ENCODE data around the gene COL26A1. TPM values are rescaled to one million over a fixed set of nuclear protein-coding genes. Genes with fewer than 3 reads are reported as not detected.

The COL26A1 gene
- total RNA-seq, 1 donor from 2014 or later = 128 TPM

DNA sequence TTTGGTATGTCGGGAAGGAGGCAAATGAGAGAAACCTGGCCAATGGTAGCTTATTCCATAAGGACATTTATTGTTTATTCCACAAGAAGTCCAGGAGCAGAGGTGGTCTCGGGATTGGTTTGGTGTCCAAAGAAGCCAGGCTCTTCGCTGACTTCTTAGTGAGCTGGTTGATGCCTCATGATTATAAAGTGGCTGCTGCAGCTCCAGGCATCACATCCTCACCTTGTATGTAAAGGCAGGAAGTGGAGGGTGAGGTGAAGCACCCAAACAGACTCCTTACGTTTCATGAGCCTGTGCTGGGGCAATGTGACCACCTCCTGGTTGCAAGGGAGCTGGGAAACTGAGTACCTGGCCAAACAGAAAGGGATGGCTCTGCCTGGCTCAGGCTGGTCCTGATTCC lies 174.0 kb downstream of the COL26A1 start:
- H3K4me1 Mint-ChIP-seq (ENCODE audit: unreplicated experiment) = peaks cover 15% of the 10 kb centered on the region
- no peaks in the 10 kb centered on the region for H3K27me3 Mint-ChIP-seq (ENCODE audit: unreplicated experiment)
- H3K9me3 Mint-ChIP-seq (ENCODE audit: unreplicated experiment) = no peaks in the 10 kb centered on the region
- TF ChIP-seq, protein P1, sequence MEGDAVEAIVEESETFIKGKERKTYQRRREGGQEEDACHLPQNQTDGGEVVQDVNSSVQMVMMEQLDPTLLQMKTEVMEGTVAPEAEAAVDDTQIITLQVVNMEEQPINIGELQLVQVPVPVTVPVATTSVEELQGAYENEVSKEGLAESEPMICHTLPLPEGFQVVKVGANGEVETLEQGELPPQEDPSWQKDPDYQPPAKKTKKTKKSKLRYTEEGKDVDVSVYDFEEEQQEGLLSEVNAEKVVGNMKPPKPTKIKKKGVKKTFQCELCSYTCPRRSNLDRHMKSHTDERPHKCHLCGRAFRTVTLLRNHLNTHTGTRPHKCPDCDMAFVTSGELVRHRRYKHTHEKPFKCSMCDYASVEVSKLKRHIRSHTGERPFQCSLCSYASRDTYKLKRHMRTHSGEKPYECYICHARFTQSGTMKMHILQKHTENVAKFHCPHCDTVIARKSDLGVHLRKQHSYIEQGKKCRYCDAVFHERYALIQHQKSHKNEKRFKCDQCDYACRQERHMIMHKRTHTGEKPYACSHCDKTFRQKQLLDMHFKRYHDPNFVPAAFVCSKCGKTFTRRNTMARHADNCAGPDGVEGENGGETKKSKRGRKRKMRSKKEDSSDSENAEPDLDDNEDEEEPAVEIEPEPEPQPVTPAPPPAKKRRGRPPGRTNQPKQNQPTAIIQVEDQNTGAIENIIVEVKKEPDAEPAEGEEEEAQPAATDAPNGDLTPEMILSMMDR (IDR thresholded peaks at IDR 0.05) = no peak
- no peak overlapping the region for H3K27ac Mint-ChIP-seq (ENCODE audit: unreplicated experiment)
- no peaks in the 10 kb centered on the region for H3K36me3 Mint-ChIP-seq (ENCODE audit: unreplicated experiment)
- no peak for DNase-seq (ENCODE audit: extremely low spot score, unreplicated experiment)
- H3K4me3 Mint-ChIP-seq (ENCODE audit: unreplicated experiment) = no peak overlapping the region

DNA sequence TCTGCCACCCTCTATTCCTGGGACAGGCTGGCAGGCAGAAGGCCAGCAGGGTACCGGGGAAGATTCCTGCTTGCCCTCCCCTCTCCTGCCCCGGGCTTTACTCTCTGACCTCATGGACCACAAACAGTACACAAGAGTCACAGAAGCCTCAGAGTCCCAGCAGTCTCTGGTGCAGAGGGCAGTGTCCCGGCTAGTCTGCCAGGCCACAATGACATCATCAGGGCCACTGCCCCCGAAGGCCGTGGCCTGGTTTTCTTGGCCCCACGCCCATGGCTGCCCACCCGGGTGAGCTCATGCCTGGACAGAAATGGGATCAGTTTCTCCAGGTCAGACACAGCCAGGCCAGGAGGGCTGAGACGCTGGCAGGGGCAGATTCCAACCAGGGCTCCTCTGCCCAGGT lies 174.5 kb downstream of the COL26A1 start:
- no peak for DNase-seq (ENCODE audit: extremely low spot score, unreplicated experiment)
- Mint-ChIP-seq H3K4me1 (ENCODE audit: unreplicated experiment) (peaks cover 15% of the 10 kb centered on the region), H3K36me3 (ENCODE audit: unreplicated experiment) (no peaks in the 10 kb centered on the region), H3K4me3 (ENCODE audit: unreplicated experiment) (no peak overlapping the region), H3K9me3 (ENCODE audit: unreplicated experiment) (no peaks in the 10 kb centered on the region), H3K27ac (ENCODE audit: unreplicated experiment) (no peak overlapping the region), H3K27me3 (ENCODE audit: unreplicated experiment) (no peaks in the 10 kb centered on the region)
- TF ChIP-seq, protein P1 (IDR thresholded peaks at IDR 0.05) = no peak

DNA sequence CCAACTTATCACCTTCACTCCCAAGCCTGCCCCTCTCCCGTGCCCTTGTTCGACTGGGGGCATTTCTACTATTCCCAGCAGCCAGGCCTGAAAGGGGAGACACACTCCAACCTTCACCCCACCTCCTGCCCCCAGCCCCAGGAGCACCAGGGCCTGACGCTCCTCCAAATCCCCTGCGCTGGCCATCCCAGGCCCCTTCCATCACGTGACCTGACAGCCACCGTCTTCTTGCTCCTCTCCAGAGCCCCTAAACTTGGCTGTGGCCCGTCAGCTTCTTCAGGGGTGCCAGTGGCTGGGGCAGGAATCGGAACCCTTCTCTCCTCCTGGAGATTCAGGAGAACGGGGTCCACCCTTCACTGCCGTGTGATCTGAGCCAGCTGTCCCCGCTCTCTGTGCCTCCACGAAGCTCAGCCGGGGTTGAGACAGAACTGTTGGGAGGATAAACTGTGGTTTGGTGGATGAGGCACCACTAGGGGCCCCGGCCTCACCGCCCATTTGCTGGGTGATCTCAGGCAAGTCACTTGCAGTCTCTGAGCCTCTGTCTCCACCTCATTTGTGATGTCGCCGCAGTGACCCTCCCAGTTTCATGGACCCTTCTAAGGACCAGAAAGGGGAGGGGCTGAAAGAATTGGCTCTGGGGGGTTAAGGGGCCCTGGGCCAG lies 175.4 kb downstream of the COL26A1 start:
- H3K4me1 Mint-ChIP-seq (ENCODE audit: unreplicated experiment) = peaks cover 17% of the 10 kb centered on the region
- no peak for DNase-seq (ENCODE audit: extremely low spot score, unreplicated experiment)
- H3K4me3 Mint-ChIP-seq (ENCODE audit: unreplicated experiment) = no peak overlapping the region
- TF ChIP-seq, protein P1 (IDR thresholded peaks at IDR 0.05) = no peak
- H3K36me3 Mint-ChIP-seq (ENCODE audit: unreplicated experiment) = no peaks in the 10 kb centered on the region
- no peak overlapping the region for H3K27ac Mint-ChIP-seq (ENCODE audit: unreplicated experiment)
- H3K9me3 Mint-ChIP-seq (ENCODE audit: unreplicated experiment) = no peaks in the 10 kb centered on the region
- no peaks in the 10 kb centered on the region for H3K27me3 Mint-ChIP-seq (ENCODE audit: unreplicated experiment)

DNA sequence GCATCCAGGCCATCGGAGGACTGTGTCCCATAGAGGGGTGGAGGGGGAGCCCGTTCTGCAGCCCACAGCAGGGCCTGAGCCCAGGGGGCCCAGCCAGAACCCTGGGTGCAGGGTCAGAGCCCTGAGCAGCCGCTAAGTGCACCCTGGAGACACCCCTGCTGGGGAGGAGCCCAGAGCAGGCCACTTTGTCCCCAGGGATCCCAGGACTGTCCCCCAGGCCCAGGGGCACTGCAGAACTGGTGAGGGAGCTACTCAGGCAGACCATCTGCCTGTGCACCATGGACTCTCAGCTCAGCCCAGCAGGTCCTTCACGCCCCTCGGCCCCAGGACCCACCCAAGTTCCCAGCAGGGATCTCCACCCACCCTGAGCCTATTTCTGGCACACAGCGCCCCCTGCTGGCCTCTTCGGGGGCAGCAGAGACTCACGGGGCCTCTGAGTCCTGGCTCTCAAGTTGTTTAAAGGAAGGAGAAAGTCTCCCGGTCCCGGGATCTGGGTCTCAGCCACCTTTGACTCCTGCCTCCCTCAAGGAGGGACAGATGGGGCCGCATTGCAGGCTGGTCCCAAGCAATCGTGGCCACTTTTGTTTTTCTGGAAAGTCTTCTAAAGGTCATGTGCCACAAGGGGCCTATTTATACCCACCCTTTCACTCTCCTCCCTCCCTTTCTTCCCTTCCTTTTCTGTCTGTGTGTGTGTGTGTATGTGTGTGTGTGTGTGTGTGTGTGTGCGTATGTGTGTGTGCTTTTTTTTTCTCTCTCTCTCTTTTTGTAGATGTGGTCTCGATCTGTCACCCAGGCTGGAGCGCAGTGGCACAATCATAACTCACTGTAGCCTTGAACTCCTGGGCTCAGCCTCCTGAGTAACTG lies 176.2 kb downstream of the COL26A1 start:
- Mint-ChIP-seq H3K27me3 (ENCODE audit: unreplicated experiment) (no peaks in the 10 kb centered on the region), H3K36me3 (ENCODE audit: unreplicated experiment) (no peaks in the 10 kb centered on the region), H3K9me3 (ENCODE audit: unreplicated experiment) (no peaks in the 10 kb centered on the region), H3K4me1 (ENCODE audit: unreplicated experiment) (peaks cover 17% of the 10 kb centered on the region), H3K4me3 (ENCODE audit: unreplicated experiment) (no peak overlapping the region), H3K27ac (ENCODE audit: unreplicated experiment) (no peak overlapping the region)
- peak; percentile 91 for DNase-seq (ENCODE audit: extremely low spot score, unreplicated experiment)
- TF ChIP-seq, protein P1 (IDR thresholded peaks at IDR 0.05) = peak; percentile 91

DNA sequence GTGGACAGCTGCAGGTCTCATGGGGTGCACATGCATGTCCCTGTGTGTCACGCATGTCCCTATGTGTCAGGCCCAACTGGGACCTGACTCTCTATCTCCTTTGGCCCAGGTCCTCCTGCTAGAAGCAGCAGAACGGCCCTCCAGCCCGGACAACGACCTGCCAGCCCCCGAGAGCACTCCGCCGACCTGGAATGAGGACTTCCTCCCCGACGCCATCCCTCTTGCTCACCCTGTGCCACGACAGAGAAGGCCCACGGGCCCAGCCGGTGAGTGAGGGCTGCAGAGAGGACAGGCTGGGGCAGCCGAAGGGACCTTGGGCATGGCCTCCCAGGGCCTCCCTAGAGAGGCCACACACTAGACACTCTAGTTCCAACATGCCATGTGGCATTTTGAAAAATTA lies 177.1 kb downstream of the COL26A1 start:
- Mint-ChIP-seq H3K4me1 (ENCODE audit: unreplicated experiment) (peaks cover 17% of the 10 kb centered on the region), H3K27me3 (ENCODE audit: unreplicated experiment) (no peaks in the 10 kb centered on the region), H3K4me3 (ENCODE audit: unreplicated experiment) (no peak overlapping the region), H3K36me3 (ENCODE audit: unreplicated experiment) (no peaks in the 10 kb centered on the region), H3K9me3 (ENCODE audit: unreplicated experiment) (no peaks in the 10 kb centered on the region), H3K27ac (ENCODE audit: unreplicated experiment) (no peak overlapping the region)
- no peak for DNase-seq (ENCODE audit: extremely low spot score, unreplicated experiment)
- TF ChIP-seq, protein P1 (IDR thresholded peaks at IDR 0.05) = no peak

All from osteocyte (in vitro differentiated cells).